Lower leg skin (tissue), 4 donors: ENCODE measurements around the gene TEF. TPM values are rescaled to one million over a fixed set of nuclear protein-coding genes. Genes with fewer than 3 reads are reported as not detected.

Experiments used
- DNase-seq, 2 donors: peaks; one replicate each; pipeline ENCODE4 v3.0.0-alpha.2; 2019; ENCODE audit warnings: low spot score in 2 of 2
- H3K4me3 ChIP-seq: fragments of 200-600 bp; sonication (generic); 2 replicates; pipeline ENCODE4 v1.5.1; 2017; ENCODE audit warnings: mild to moderate bottlenecking, low read depth; ENCODE audit not compliant: poor library complexity, severe bottlenecking
- CTCF ChIP-seq, 3 donors: fragments of 450-650 bp; IDR thresholded peaks; one replicate each; pipeline ENCODE4 v1.5.1; 2016; ENCODE audit warnings: antibody characterized with exemption in 3 of 3, mild to moderate bottlenecking in 3 of 3, moderate library complexity in 2 of 3
- POLR2A ChIP-seq, 2 donors: fragments of 450-650 bp; IDR thresholded peaks; one replicate each; pipeline ENCODE4 v1.6.1; 2016 to 2017; ENCODE audit warnings: antibody characterized with exemption in 2 of 2, mild to moderate bottlenecking in 1 of 2, moderate library complexity in 1 of 2
- WGBS, 2 donors: methylation state at CpG; one replicate each; pipeline ENCODE4 v1.1.5; 2018; 5-methylcytosine and 5-hydroxymethylcytosine counted together
- intact Hi-C: fragments of 100-400 bp; cut with DNase I; formaldehyde crosslinking; loops from one replicate; pipeline ENCODE4 v1.15.0; 2023; ENCODE audit warnings: low total_unique reads
- total RNA-seq, 4 donors: library from RNA; depleted of rRNA; stranded (reverse); fragments of >200 nt; gene quantifications; one replicate each; pipeline ENCODE4 v1.1.0, GENCODE V29; 2016

Gene TEF
- total RNA-seq, 4 donors from 2014 or later, result 27.3 to 56.1 (median 42.8) TPM

DNA sequence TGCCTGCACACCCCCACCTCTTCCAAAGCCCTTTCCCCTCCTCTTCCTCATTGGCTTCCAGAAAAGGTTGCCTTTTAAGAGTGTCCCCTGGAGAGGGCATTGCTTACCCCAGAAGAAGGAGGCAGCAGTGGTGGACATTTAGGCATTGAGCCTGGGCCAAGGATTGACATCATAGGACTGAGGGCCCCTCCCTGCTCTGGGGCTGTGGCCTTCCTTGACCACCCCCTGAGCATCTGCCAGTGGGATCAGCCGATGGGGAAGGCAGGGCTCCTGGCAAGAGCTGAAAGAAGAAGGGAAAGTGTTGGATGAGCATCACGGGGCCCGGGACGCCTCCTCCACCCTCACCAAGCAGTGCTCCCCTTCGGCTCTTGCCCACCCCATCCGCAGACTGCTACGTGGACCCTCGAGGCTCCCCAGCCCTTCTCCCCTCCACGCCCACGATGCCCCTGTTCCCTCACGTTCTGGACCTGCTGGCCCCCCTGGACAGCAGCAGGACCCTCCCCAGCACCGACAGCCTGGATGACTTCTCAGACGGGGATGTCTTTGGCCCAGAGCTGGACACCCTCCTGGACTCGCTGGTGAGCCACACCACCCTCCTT lies 43.0 kb upstream of the TEF start:
- intact Hi-C loops, result no loop called here
- no peak overlapping the region for H3K4me3 ChIP-seq
- TF ChIP-seq CTCF (IDR thresholded peaks at IDR 0.05), result no peak
- TF ChIP-seq POLR2A (IDR thresholded peaks at IDR 0.05), result no peak
- 79 to 85% methylated on average over 11 to 14 of the region's 14 CpGs for WGBS, 2 donors
- DNase-seq, result no peak

DNA sequence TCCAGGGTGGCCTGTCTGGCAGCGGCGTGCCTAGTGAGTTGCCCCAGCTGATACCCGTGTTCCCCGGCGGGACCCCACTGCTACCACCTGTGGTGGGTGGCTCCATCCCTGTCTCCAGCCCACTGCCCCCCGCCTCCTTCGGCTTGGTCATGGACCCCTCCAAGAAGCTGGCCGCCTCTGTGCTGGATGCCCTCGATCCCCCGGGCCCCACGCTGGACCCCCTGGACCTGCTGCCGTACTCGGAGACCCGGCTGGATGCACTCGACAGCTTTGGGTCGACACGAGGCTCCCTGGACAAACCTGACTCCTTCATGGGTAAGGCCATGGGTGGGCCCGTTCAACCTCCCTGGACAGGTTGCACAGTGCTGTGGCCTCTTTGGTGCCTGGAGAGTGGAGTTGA lies 41.9 kb upstream of the TEF start:
- H3K4me3 ChIP-seq, result no peak overlapping the region
- intact Hi-C loops, result no loop called here
- DNase-seq, result no peak
- TF ChIP-seq CTCF (IDR thresholded peaks at IDR 0.05) (no peak), POLR2A (IDR thresholded peaks at IDR 0.05) (no peak)
- 95 to 96% methylated on average over 15 to 18 of the region's 18 CpGs for WGBS, 2 donors

GRCh38 chr22:41340357-41340756 lies 41.4 kb upstream of the TEF start:
- 73 to 75% methylated on average over 10 to 11 of the region's 11 CpGs for WGBS, 2 donors
- intact Hi-C loops, result no loop called here
- TF ChIP-seq POLR2A (IDR thresholded peaks at IDR 0.05), result no peak
- TF ChIP-seq CTCF (IDR thresholded peaks at IDR 0.05), result no peak
- DNase-seq, result no peak
- no peak overlapping the region for H3K4me3 ChIP-seq

GRCh38 chr22:41341012-41341411 lies 40.7 kb upstream of the TEF start:
- 86 to 93% methylated on average over 7 to 8 of the region's 8 CpGs for WGBS, 2 donors
- intact Hi-C loops, result no loop called here

GRCh38 chr22:41341990-41342389 lies 39.8 kb upstream of the TEF start:
- DNase-seq, result no peak
- intact Hi-C loops, result no loop called here
- no peak for TF ChIP-seq POLR2A (IDR thresholded peaks at IDR 0.05)
- no peak for TF ChIP-seq CTCF (IDR thresholded peaks at IDR 0.05)
- WGBS, 2 donors, result 87 to 91% methylated on average over 3 of the region's 3 CpGs
- no peak overlapping the region for H3K4me3 ChIP-seq

More at GRCh38 chr22:41341012-41341411, 40.7 kb upstream of the TEF start:
- TF ChIP-seq CTCF (IDR thresholded peaks at IDR 0.05) (no peak), POLR2A (IDR thresholded peaks at IDR 0.05) (no peak)
- H3K4me3 ChIP-seq, result no peak overlapping the region
- DNase-seq, result no peak

DNA sequence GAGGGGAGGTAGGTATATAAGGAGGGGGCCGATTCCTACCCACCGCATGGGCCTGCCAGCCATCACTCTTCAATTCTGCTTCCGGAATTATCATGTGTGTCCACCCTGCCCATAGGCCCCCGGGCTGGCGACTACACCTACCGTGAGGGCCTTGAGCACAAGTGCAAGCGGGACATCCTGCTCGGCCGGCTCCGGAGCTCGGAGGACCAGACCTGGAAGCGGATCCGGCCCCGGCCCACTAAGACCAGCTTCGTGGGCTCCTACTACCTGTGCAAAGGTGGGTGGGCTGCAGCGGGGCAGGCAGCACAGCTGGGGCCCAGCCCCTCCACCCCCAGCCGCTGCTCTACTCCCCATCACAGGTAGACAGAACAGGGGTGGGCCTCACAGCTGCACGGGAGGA lies 38.4 kb upstream of the TEF start:
- TF ChIP-seq POLR2A (IDR thresholded peaks at IDR 0.05) (no peak), CTCF (IDR thresholded peaks at IDR 0.05) (no peak)
- intact Hi-C loops, result no loop called here
- DNase-seq, result no peak
- WGBS, 2 donors, result 91 to 96% methylated on average over 11 to 16 of the region's 18 CpGs
- no peak overlapping the region for H3K4me3 ChIP-seq
